ENCODE results near the gene CLEC4F. TPM values are rescaled to one million over a fixed set of nuclear protein-coding genes. Genes with fewer than 3 reads are reported as not detected.

CLEC4F gene
- total and polyA plus RNA-seq, 2 donors (not counting 3 experiments of a cell fraction or from before 2014, with no cell fraction given): not detected

GRCh38 chr2:70772486-70773155 is 47.8 kb downstream of the CLEC4F start:
- H3K27ac ChIP-seq (ENCODE audit: insufficient read depth, low read depth, low read length): no peak overlapping the region
- H2AFZ ChIP-seq (ENCODE audit: low read depth, low read length): no peak overlapping the region
- no peaks in the 10 kb centered on the region for H3K9me1 ChIP-seq (replicated peaks; ENCODE audit: control insufficient read depth, extremely low read depth, insufficient read depth, low read length)
- FAIRE-seq: no peak
- intact Hi-C loops (cut with micrococcal nuclease) (no loop called here), dilution Hi-C loops (cut with MboI; ENCODE audit: extremely low pct_ligation_motif_present, low sequenced_read_pairs) (no loop called here)
- no peak overlapping the region for H3K9ac ChIP-seq (replicated peaks; ENCODE audit: extremely low read depth, insufficient read depth, low read length)
- BruUV-seq (replicated peaks): no TSS peak
- no peak overlapping the region for H3K4me2 ChIP-seq (ENCODE audit: insufficient read depth, low read length)
- POLR2A ChIA-PET: no interaction called here
- no peak overlapping the region for H3K4me3 ChIP-seq (replicated peaks in 1 of 3; ENCODE audit: insufficient read depth in 1 of 3, low read depth in 1 of 3, low read length in 3 of 3)
- peaks cover 2% of the 10 kb centered on the region for H3K4me1 ChIP-seq (ENCODE audit: control insufficient read depth, extremely low read depth, insufficient read depth, low read length)
- CTCF ChIA-PET: no interaction called here
- H4K20me1 ChIP-seq (replicated peaks; ENCODE audit: control insufficient read depth, extremely low read depth, insufficient read depth, low read length): no peaks in the 10 kb centered on the region
- peaks cover 39 to 45% of the 10 kb centered on the region in 2 experiments for H3K27me3 ChIP-seq (ENCODE audit: control insufficient read depth in 2 of 2, insufficient read depth in 2 of 2, low read length in 2 of 2)
- no peak for TF ChIP-seq FOS (IDR thresholded peaks at IDR 0.05; ENCODE audit: borderline replicate concordance, insufficient read depth, low read length)
- no peak for TF ChIP-seq POLR2AphosphoS5 (IDR thresholded peaks at IDR 0.05; ENCODE audit: insufficient read depth, low read depth, low read length)
- no peak for TF ChIP-seq EZH2 (IDR thresholded peaks at IDR 0.05; ENCODE audit: borderline replicate concordance, low read depth, low read length, severe bottlenecking)
- TF ChIP-seq POLR2A (IDR thresholded peaks at IDR 0.05; ENCODE audit: low read depth, low read length): no peak
- no peak for TF ChIP-seq MYC (IDR thresholded peaks at IDR 0.05; ENCODE audit: low read depth, low read length)
- no peak for TF ChIP-seq MAX (IDR thresholded peaks at IDR 0.05; ENCODE audit: insufficient read depth, insufficient read length)
- TF ChIP-seq GATA2 (IDR thresholded peaks at IDR 0.05; ENCODE audit: insufficient read depth, insufficient read length, low read depth, low read length): no peak
- no peak for TF ChIP-seq JUN (IDR thresholded peaks at IDR 0.05; ENCODE audit: borderline replicate concordance, insufficient read depth, insufficient read length, low read depth)
- TF ChIP-seq CTCF (IDR thresholded peaks at IDR 0.05; ENCODE audit: extremely low read depth in 1 of 2, insufficient read depth in 1 of 2, low read depth in 1 of 2, low read length in 2 of 2): no peak
- no peaks in the 10 kb centered on the region for H3K79me2 ChIP-seq (ENCODE audit: control insufficient read depth, insufficient read depth, low read length)
- H3K36me3 ChIP-seq (ENCODE audit: control insufficient read depth in 2 of 2, extremely low read depth in 1 of 2, insufficient read depth in 2 of 2, low read length in 2 of 2): no peaks in the 10 kb centered on the region
- no peaks in the 10 kb centered on the region for H3K9me3 ChIP-seq (replicated peaks; ENCODE audit: control insufficient read depth, insufficient read depth, low read length)
- DNase-seq (ENCODE audit: low read depth, low spot score): no peak
